ENCODE measurements around the gene ASCC3.

The ASCC3 gene

GRCh38 chr6:100680163-100680562, 201.0 kb downstream of the ASCC3 start:
- Histone ChIP-seq H3K4me3 (ENCODE audit: severe bottlenecking) (no peak overlapping the region), H3K27ac (ENCODE audit: poor library complexity, severe bottlenecking) (no peak overlapping the region), H3K4me1 (ENCODE audit: insufficient read depth, poor library complexity, severe bottlenecking) (no peaks in the 10 kb centered on the region), H3K36me3 (ENCODE audit: low read depth) (peaks cover 17% of the 10 kb centered on the region), H3K9me3 (ENCODE audit: severe bottlenecking) (no peaks in the 10 kb centered on the region), H3K27me3 (ENCODE audit: insufficient read depth, poor library complexity, severe bottlenecking) (no peaks in the 10 kb centered on the region)
- DNase-seq (ENCODE audit: low spot score) (no peak), ATAC-seq (ENCODE audit: low read depth) (no peak)
- no peak for TF ChIP-seq CTCF (IDR thresholded peaks at IDR 0.05; ENCODE audit: poor library complexity, severe bottlenecking)

GRCh38 chr6:100678027-100678426, 203.1 kb downstream of the ASCC3 start:
- Histone ChIP-seq H3K9me3 (ENCODE audit: severe bottlenecking) (no peaks in the 10 kb centered on the region), H3K36me3 (ENCODE audit: low read depth) (peaks cover 17% of the 10 kb centered on the region), H3K27ac (ENCODE audit: poor library complexity, severe bottlenecking) (no peak overlapping the region), H3K4me3 (ENCODE audit: severe bottlenecking) (no peak overlapping the region), H3K27me3 (ENCODE audit: insufficient read depth, poor library complexity, severe bottlenecking) (no peaks in the 10 kb centered on the region), H3K4me1 (ENCODE audit: insufficient read depth, poor library complexity, severe bottlenecking) (no peaks in the 10 kb centered on the region)
- no peak for TF ChIP-seq CTCF (IDR thresholded peaks at IDR 0.05; ENCODE audit: poor library complexity, severe bottlenecking)
- no peak for ATAC-seq (ENCODE audit: low read depth)
- DNase-seq (ENCODE audit: low spot score) = no peak

GRCh38 chr6:100677240-100677639, 203.9 kb downstream of the ASCC3 start:
- Histone ChIP-seq H3K27ac (ENCODE audit: poor library complexity, severe bottlenecking) (no peak overlapping the region), H3K4me1 (ENCODE audit: insufficient read depth, poor library complexity, severe bottlenecking) (no peaks in the 10 kb centered on the region), H3K9me3 (ENCODE audit: severe bottlenecking) (no peaks in the 10 kb centered on the region), H3K4me3 (ENCODE audit: severe bottlenecking) (no peak overlapping the region), H3K27me3 (ENCODE audit: insufficient read depth, poor library complexity, severe bottlenecking) (no peaks in the 10 kb centered on the region), H3K36me3 (ENCODE audit: low read depth) (peaks cover 17% of the 10 kb centered on the region)
- DNase-seq (ENCODE audit: low spot score) = no peak
- no peak for TF ChIP-seq CTCF (IDR thresholded peaks at IDR 0.05; ENCODE audit: poor library complexity, severe bottlenecking)
- ATAC-seq (ENCODE audit: low read depth) = no peak

- Histone ChIP-seq H3K27ac (ENCODE audit: poor library complexity, severe bottlenecking) (no peak overlapping the region), H3K9me3 (ENCODE audit: severe bottlenecking) (no peaks in the 10 kb centered on the region), H3K4me3 (ENCODE audit: severe bottlenecking) (no peak overlapping the region)
Measured at GRCh38 chr6:100673641-100674040, 207.5 kb downstream of the ASCC3 start.

More at GRCh38 chr6:100673641-100674040, 207.5 kb downstream of the ASCC3 start:
- DNase-seq (ENCODE audit: low spot score) (no peak), ATAC-seq (ENCODE audit: low read depth) (no peak)
- Histone ChIP-seq H3K36me3 (ENCODE audit: low read depth) (peaks cover 9% of the 10 kb centered on the region), H3K27me3 (ENCODE audit: insufficient read depth, poor library complexity, severe bottlenecking) (no peaks in the 10 kb centered on the region), H3K4me1 (ENCODE audit: insufficient read depth, poor library complexity, severe bottlenecking) (no peaks in the 10 kb centered on the region)
- no peak for TF ChIP-seq CTCF (IDR thresholded peaks at IDR 0.05; ENCODE audit: poor library complexity, severe bottlenecking)
